ENCODE data around the gene ADAM11. TPM values are rescaled to one million over a fixed set of nuclear protein-coding genes. Genes with fewer than 3 reads are reported as not detected.
"Not testable (repeated sequence)": the region's sequence is repeated elsewhere in the genome, so short reads cannot be mapped to it uniquely, and the experiment has no call there.

The ADAM11 gene
- total RNA-seq, 2 donors from 2014 or later: 0.13 to 0.74 TPM

- no peak overlapping the region for H3K27ac Mint-ChIP-seq
- no peaks in the 10 kb centered on the region for H3K36me3 Mint-ChIP-seq (ENCODE audit: low read depth)
- no peaks in the 10 kb centered on the region for H3K9me3 Mint-ChIP-seq
- H3K4me3 Mint-ChIP-seq: no peak overlapping the region
- peaks cover 8% of the 10 kb centered on the region for H3K27me3 Mint-ChIP-seq
- H3K4me1 Mint-ChIP-seq: no peaks in the 10 kb centered on the region
- ATAC-seq (replicated peaks): no peak
Observed at GRCh38 chr17:44812263-44812662, 53.5 kb downstream of the ADAM11 start.

- not testable (repeated sequence) for H3K4me1 Mint-ChIP-seq; H3K36me3 Mint-ChIP-seq (ENCODE audit: low read depth); ATAC-seq (replicated peaks); H3K27me3 Mint-ChIP-seq; H3K9me3 Mint-ChIP-seq; H3K27ac Mint-ChIP-seq; H3K4me3 Mint-ChIP-seq
Observed at GRCh38 chr17:44818508-44818907, 59.7 kb downstream of the ADAM11 start.

DNA sequence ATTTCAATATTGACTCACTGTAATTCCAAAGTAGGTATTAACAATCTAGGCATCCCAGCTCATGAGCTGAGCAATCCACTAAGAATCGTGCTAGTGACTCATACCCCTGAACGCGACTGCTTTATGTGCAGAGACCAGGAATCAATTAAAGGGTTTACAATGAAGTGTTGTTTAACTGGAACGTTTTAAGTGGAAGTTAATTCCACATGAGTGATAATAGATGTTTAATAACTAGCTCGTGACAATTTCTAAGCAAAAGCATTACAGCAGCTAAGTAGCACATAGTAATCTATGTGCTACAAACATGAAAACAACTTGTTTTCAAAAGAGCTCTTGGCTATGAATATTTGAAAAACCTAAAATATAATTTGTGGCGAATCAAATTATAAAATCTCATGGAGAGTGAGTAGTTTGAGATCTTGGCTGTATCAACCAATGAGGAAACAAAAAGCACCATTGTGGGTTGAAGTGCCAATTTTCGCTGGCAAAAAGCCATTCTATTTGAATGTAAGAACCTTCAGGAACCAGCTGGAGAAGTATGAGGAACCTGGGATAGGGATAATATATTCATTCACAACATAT is 61.9 kb downstream of the ADAM11 start:
- Mint-ChIP-seq H3K27me3 (peaks cover 3% of the 10 kb centered on the region), H3K4me1 (no peaks in the 10 kb centered on the region), H3K27ac (no peak overlapping the region), H3K4me3 (no peak overlapping the region), H3K36me3 (ENCODE audit: low read depth) (no peaks in the 10 kb centered on the region), H3K9me3 (no peaks in the 10 kb centered on the region)
- ATAC-seq (replicated peaks): no peak

- peaks cover 24% of the 10 kb centered on the region for H3K27me3 Mint-ChIP-seq
- H3K27ac Mint-ChIP-seq; H3K9me3 Mint-ChIP-seq; H3K4me1 Mint-ChIP-seq; H3K36me3 Mint-ChIP-seq (ENCODE audit: low read depth); ATAC-seq (replicated peaks); H3K4me3 Mint-ChIP-seq: not testable (repeated sequence)
Observed at GRCh38 chr17:44825236-44825635, 66.4 kb downstream of the ADAM11 start.

DNA sequence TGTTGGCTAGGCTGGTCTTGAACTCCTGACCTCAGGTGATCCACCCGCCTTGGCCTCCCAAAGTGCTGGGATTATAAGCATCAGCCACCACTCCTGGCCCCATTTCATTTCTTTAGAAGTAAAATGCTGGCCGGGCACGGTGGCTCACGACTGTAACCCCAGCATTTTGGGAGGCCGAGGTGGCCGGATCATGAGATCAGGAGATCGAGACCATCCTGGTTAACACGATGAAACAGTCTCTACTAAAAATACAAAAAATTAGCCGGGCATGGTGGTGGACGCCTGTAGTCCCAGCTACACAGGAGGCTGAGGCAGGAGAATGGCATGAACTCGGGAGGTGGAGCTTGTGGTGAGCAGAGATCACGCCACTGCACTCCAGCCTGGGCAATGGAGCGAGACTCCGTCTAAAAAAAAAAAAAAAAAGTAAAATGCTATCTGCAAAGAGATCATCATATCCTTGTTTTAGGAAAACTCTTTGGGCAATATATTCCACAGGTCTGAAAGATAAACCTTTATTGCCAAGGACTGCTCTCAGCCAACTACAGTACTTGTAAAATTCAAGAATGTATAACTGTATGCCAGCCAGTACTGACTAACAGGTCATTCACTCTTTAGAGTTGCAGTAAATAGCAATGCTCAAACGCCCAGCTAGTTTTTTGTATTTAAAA is 67.5 kb downstream of the ADAM11 start:
- peaks cover 8% of the 10 kb centered on the region for H3K4me1 Mint-ChIP-seq
- no peak overlapping the region for H3K4me3 Mint-ChIP-seq
- H3K36me3 Mint-ChIP-seq (ENCODE audit: low read depth): peaks cover 8% of the 10 kb centered on the region
- H3K9me3 Mint-ChIP-seq: no peaks in the 10 kb centered on the region
- H3K27ac Mint-ChIP-seq: no peak overlapping the region
- no peak for ATAC-seq (replicated peaks)
- H3K27me3 Mint-ChIP-seq: peaks cover 28% of the 10 kb centered on the region

- H3K36me3 Mint-ChIP-seq (ENCODE audit: low read depth): peaks cover 8% of the 10 kb centered on the region
- no peak for ATAC-seq (replicated peaks)
- peaks cover 32% of the 10 kb centered on the region for H3K27me3 Mint-ChIP-seq
- H3K4me1 Mint-ChIP-seq: peaks cover 8% of the 10 kb centered on the region
- H3K4me3 Mint-ChIP-seq: no peak overlapping the region
- H3K27ac Mint-ChIP-seq: no peak overlapping the region
- H3K9me3 Mint-ChIP-seq: no peaks in the 10 kb centered on the region
Observed at GRCh38 chr17:44827863-44828262, 69.1 kb downstream of the ADAM11 start.

- Mint-ChIP-seq H3K27ac (no peak overlapping the region), H3K4me1 (peaks cover 8% of the 10 kb centered on the region)
Observed at GRCh38 chr17:44828919-44829522, 70.2 kb downstream of the ADAM11 start.

GRCh38 chr17:44829523-44830358 is 71.0 kb downstream of the ADAM11 start, which contains the start of gene GJC1:
Gene GJC1 (minus strand): TSS chr17:44830287. CDS start chr17:44805817, 24,470 bp downstream.
- peak within 1 kb of the TSS; percentile 82 for H3K4me3 Mint-ChIP-seq
- peaks cover 34% of the 10 kb centered on the region for H3K27me3 Mint-ChIP-seq
- ATAC-seq (replicated peaks): peak; percentile 69
- H3K27ac Mint-ChIP-seq: no peak within 1 kb of the TSS
- no peaks in the 10 kb centered on the region for H3K9me3 Mint-ChIP-seq
- H3K4me1 Mint-ChIP-seq: peaks cover 8% of the 10 kb centered on the region
- H3K36me3 Mint-ChIP-seq (ENCODE audit: low read depth): peaks cover 8% of the 10 kb centered on the region

More at GRCh38 chr17:44828919-44829522, 70.2 kb downstream of the ADAM11 start:
- H3K9me3 Mint-ChIP-seq: no peaks in the 10 kb centered on the region
- peak; percentile 11 for ATAC-seq (replicated peaks)
- H3K27me3 Mint-ChIP-seq: peaks cover 34% of the 10 kb centered on the region
- peak overlapping the region; percentile 82 for H3K4me3 Mint-ChIP-seq
- H3K36me3 Mint-ChIP-seq (ENCODE audit: low read depth): peaks cover 8% of the 10 kb centered on the region

GRCh38 chr17:44830359-44831288 is 71.8 kb downstream of the ADAM11 start:
- H3K4me3 Mint-ChIP-seq: peak overlapping the region; percentile 67
- H3K4me1 Mint-ChIP-seq: peaks cover 8% of the 10 kb centered on the region
- H3K36me3 Mint-ChIP-seq (ENCODE audit: low read depth): peaks cover 8% of the 10 kb centered on the region
- peak; percentile 16 for ATAC-seq (replicated peaks)
- H3K27ac Mint-ChIP-seq: no peak overlapping the region
- H3K9me3 Mint-ChIP-seq: no peaks in the 10 kb centered on the region
- peaks cover 34% of the 10 kb centered on the region for H3K27me3 Mint-ChIP-seq

DNA sequence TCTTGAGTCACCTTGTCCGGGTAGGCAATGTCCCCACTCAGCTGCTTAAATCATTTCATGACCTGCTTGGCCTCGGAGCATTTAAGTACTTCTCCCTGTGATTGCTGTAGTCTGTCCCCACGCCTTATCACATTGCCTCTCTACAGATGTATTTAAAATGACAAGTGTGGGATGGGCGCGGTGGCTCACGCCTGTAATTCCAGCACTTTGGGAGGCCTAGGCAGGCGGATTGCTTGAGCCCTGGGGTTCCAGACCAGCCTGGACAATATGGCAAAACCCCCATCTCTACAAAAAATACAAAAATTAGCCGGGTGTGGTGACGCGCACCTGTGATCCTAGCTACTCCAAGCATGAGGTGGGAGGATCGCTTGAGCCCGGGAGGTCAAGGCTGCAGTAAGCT is 72.6 kb downstream of the ADAM11 start:
- H3K9me3 Mint-ChIP-seq: no peaks in the 10 kb centered on the region
- no peak for ATAC-seq (replicated peaks)
- H3K4me3 Mint-ChIP-seq: no peak overlapping the region
- H3K27ac Mint-ChIP-seq: no peak overlapping the region
- peaks cover 8% of the 10 kb centered on the region for H3K36me3 Mint-ChIP-seq (ENCODE audit: low read depth)
- peaks cover 8% of the 10 kb centered on the region for H3K4me1 Mint-ChIP-seq
- peaks cover 34% of the 10 kb centered on the region for H3K27me3 Mint-ChIP-seq

Other genes with a start within 250 kb of the ADAM11 start
- gene FZD2, start 201.5 kb upstream of the ADAM11 start, total RNA-seq: not detected
- under 1 TPM in 1 of 2 donors, not detected in 1; 0.58 TPM for gene MEIOC, start 102.5 kb upstream of the ADAM11 start, total RNA-seq
- 10 to 100 TPM; 24.2 to 30.0 TPM for gene CCDC43, start 69.2 kb upstream of the ADAM11 start, total RNA-seq
- 10 to 100 TPM; 16.3 to 24.3 TPM for gene DBF4B, start 50.3 kb upstream of the ADAM11 start, total RNA-seq
- gene GJC1, start 71.3 kb downstream of the ADAM11 start, total RNA-seq: 1 to 10 TPM; 2.4 to 3.4 TPM
- gene HIGD1B, start 88.9 kb downstream of the ADAM11 start, total RNA-seq: not detected
- 100 to 1,000 TPM; 105 to 215 TPM for gene EFTUD2, start 140.5 kb downstream of the ADAM11 start, total RNA-seq
- gene GFAP, start 156.5 kb downstream of the ADAM11 start, total RNA-seq: not detected
- 10 to 100 TPM; 37.7 to 51.5 TPM for gene KIF18B, start 188.8 kb downstream of the ADAM11 start, total RNA-seq
- gene C1QL1, start 209.3 kb downstream of the ADAM11 start, total RNA-seq: under 1 TPM; 0.32 to 0.34 TPM

Measured in activated T-helper 17 cell treated with anti-CD3 and anti-CD28 coated beads, Interleukin-2, amount 50 U/mL, for 72 hours (primary cell).